Erythroblast (primary cell): ENCODE data around the gene COPS3.
A peak's percentile ranks its signal among the peaks of the same experiment; 100 is the strongest.
"Not testable (repeated sequence)": the region's sequence is repeated elsewhere in the genome, so short reads cannot be mapped to it uniquely, and the experiment has no call there.

ENCODE experiments used
- DNase-seq, 2 experiments: peaks; one replicate each; lab custom pipeline; 2025; lab: John Stamatoyannopoulos, UW
- GATA1 ChIP-seq: IDR thresholded peaks from 2 replicates; pipeline ENCODE4 v1.6.1; 2011; ENCODE audit warnings: low read depth, mild to moderate bottlenecking, control low read depth, low read length, moderate library complexity
- POLR2A ChIP-seq: IDR thresholded peaks from 2 replicates; pipeline ENCODE4 v1.6.1; 2011; ENCODE audit warnings: mild to moderate bottlenecking, low read length

Gene COPS3

DNA sequence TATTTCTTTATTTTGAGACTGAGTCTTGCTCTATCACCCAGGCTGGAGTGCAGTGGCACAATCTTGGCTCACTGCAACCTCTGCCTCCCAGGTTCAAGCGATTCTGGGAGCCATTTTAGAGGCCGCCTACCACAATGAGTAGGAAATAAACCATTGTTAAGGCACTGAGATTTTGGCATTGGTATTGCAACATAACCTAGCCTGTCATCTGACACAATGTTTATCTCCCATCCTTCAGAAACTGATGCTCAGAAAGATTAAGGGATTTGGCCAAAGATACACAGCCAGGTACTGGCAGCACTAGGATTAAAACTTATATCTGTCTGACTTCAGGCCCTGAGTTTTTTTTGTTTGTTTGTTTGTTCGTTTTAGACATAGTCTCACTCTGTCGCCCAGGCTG lies 8.0 kb upstream of the COPS3 start:
- no peak for TF ChIP-seq POLR2A
- no peak for TF ChIP-seq GATA1
- DNase-seq = peak in 1 of 2 experiments; percentile 34

DNA sequence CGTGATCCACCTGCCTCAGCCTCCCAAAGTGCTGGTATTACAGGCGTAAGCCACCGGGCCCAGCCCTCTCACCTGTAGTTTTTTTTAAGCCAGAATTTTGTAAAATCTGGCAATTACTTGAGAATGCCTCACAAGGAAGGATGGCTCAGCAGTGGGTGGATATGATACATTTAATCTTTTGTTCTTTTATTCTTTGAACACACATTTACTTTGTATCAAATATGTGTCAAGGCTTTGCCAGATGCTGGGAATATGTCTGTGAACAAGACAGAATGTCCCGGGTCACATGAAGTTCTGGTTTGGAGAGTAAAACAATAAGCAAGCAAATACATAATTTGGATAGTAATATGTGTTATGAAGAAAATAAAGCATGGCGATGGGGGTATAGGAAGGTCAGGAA lies 4.9 kb upstream of the COPS3 start:
- no peak for DNase-seq
- TF ChIP-seq GATA1 = no peak
- TF ChIP-seq POLR2A = no peak

DNA sequence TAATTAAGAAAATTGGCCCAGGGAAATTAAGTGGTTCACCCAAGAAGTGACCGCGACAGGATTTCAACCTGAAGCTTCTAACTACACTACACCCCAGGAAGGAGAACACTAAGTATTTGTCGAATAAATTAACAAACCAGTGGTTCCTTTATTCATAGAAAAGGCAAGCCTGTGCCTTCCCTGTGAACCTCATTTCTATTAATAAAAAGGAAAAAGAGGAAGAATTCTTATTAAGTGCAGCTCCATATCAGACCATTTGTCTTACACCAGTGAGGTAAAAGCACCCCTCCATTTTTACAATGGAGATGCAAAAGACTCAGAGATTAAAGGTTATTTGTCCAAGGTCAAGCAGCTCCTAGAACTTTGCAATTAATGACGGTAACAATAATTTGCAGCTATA lies 1.7 kb downstream of the COPS3 start:
- TF ChIP-seq GATA1 = no peak
- TF ChIP-seq POLR2A = no peak
- DNase-seq = no peak

DNA sequence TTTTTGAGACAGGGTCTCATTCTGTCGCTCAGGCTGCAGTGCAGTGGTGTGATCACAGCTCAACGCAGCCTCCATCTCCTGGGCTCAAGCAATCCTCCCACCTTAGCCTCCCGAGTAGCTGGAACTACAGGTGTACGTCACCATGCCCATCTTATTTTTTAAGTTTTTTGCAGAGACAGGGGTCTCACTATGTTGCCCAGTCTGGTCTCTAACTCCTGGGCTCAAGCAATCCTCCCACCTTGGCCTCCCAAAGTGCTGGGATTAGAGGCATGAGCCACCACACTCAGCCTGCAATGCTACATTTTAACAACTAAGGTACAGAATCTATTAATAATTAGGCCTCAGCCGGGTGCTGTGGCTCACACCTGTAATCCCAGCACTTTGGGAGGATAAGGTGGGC lies 3.6 kb downstream of the COPS3 start:
- not testable (repeated sequence) for DNase-seq

DNA sequence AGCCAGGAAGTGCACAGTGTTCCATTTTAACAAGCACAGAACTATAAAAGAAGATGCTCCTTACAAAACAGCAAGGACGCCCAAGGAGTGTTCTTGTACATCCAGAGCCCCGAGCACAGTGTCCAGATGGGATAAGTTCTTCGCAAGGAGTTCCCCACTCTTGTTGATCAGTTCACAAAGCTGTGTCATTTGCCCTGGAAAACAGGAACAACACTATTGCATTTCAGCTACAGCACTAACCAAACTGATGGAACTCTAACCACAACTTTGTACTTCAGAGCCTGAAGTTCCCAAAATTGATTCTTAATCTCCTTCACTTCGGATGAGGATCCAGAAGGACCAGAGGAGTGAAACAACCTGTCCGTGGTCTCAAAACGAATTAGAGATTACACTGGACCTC lies 5.1 kb downstream of the COPS3 start:
- DNase-seq = no peak
- TF ChIP-seq GATA1 = no peak
- no peak for TF ChIP-seq POLR2A

DNA sequence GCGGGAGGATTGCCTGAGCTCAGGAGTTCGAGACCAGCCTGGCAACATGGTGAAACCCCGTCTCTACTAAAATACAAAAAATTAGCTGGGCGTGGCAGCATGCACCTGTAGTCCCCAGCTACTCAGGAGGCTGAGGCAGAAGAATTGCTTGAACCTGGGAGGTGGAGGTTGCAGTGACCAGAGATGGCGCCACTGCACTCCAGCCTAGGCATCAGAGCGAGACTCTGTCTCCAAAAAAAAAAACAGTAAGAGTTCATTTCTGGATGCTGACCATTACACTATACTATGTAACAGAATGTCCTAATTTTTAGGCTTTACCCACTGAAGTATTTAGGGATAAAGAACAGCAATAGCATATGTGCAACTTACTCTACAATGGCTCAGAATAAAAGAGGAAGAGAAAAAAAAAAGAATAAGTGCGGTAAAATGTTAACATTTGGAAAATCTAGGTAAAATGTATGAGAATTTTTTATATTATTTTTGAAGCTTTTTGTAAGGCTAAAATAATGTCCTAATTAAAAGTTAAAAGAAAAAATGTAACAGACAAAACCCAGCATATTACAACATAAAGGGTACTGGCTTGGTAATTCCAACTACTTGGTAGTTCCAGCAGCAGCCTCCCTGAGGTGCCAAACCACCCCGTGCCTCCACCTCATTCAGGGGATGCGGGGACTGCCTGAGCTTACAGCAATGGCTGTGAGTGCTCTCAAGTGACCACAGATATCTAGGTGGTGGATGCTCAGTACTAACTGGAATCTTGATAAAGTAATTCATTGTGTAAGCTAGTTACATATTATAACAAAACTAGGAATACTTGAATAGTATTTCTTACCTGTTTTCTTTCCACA lies 10.9 kb downstream of the COPS3 start:
- DNase-seq = peak; percentile 40 to 50
- TF ChIP-seq POLR2A = no peak
- no peak for TF ChIP-seq GATA1

DNA sequence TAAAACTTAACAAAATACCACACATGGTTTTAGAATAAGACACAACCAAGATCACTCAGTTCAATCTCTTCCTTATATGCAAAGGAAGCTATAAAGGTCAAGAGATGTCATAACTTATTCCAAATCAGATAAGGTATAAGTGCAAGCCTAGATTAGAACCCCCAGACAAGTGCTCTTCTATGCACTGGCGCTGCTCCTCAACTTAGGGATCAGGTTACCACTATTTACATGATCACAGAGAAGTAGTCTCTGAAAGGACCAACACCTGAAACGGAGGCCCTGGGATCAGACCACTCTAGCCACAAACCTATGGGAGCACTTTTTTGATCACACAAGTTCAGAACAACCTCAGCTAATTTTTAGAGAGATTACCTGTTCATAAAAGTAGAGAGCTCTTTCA lies 16.6 kb downstream of the COPS3 start:
- TF ChIP-seq POLR2A (no peak), GATA1 (no peak)

DNA sequence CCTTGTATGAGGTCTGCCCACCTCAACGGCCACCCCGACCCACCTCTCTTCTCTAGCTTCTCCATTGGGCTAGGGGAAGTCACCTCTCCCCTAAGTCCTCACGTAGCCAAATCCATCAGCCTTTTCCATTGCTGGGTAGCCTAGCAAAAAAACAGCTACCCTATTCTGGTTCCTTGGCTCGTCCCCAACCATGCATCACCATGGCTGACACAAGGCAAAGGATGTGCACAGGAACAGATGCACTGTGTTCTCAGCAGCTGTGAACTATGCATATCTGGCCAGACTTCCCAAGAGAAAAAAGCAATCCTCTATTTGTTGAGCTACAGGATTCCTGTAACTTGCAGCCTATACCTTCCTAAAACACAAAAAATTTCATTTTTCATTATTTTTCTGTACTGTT lies 22.0 kb downstream of the COPS3 start:
- no peak for DNase-seq
- TF ChIP-seq POLR2A (no peak), GATA1 (no peak)

More for the DNA sequence above, 16.6 kb downstream of the COPS3 start:
- DNase-seq = peak in 1 of 2 experiments; percentile 19

DNA sequence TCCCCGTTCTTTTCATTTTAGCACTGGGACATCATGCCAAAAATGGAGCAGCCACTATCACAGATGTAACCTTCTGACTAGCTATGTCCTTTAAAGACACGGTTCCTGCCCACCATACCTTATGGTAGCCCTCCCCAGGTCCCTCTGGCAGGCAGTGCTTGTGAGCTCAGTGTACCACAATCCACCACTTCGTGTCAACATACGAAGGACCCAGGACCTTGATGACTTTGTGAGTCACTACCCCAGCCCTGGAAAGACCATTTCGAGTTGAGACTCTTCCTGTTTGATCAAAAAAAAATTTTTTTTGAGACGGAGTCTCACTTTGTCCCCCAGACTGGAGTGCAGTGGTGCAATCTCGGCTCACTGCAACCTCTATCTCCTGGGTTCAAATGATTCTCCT lies 23.0 kb downstream of the COPS3 start:
- no peak for TF ChIP-seq GATA1
- no peak for TF ChIP-seq POLR2A

DNA sequence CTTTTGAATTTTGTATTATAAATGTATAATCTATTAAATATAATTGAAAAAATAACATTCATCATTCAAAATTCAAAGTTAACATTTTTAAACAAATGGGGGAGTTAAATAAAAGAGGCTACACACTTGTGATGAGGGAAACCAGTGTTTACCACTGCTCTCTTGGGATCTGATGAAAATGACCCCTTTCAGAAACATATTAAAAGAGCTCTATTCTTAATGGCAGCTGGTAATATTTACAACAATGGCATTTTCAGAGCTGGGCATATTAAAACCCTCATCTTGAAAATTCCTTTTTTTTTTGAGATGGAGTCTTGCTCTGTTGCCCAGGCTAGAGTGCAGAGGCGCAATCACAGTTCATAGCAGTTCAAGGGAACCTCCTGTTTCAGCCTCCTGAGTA lies 24.7 kb downstream of the COPS3 start:
- no peak for TF ChIP-seq GATA1
- no peak for TF ChIP-seq POLR2A

More for the DNA sequence above, 23.0 kb downstream of the COPS3 start:
- no peak for DNase-seq

DNA sequence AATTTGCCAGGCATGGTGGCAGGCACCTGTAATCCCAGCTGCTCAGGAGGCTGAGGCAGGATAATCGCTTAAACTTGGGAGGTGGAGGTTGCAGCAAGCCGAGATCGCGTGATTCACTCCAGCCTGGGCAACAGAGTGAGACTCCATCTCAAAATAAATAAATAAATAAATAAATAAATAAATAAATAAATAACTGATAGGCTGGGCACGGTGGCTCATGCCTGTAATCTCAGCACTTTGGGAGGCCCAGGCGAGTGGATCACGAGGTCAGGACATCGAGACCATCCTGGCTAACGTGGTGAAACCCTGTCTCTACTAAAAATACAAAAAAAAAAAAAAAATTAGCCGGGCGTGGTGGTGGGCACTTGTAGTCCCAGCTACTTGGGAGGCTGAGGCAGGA lies 25.4 kb downstream of the COPS3 start:
- DNase-seq = not testable (repeated sequence)

More for the DNA sequence above, 24.7 kb downstream of the COPS3 start:
- DNase-seq = no peak

DNA sequence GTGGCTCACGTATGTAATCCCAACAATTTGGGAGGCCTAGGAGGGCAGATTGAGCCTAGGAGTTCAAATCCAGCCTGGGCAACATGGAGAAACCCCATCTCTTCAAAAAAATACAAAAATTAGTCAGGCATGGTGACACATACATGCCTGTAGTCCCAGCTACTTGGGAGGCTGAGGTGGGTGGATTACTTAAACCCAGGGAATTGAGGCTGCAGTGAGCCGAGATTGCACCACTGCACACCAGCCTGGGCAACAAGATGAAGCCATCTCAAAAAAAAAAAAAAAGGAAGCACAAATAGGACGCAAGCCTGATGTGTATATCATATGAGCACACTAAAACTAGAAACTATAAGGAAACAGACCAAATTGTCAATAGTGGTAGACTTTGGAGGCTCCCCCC lies 27.0 kb downstream of the COPS3 start:
- DNase-seq = peak in 1 of 2 experiments; percentile 22
- TF ChIP-seq POLR2A (no peak), GATA1 (no peak)

DNA sequence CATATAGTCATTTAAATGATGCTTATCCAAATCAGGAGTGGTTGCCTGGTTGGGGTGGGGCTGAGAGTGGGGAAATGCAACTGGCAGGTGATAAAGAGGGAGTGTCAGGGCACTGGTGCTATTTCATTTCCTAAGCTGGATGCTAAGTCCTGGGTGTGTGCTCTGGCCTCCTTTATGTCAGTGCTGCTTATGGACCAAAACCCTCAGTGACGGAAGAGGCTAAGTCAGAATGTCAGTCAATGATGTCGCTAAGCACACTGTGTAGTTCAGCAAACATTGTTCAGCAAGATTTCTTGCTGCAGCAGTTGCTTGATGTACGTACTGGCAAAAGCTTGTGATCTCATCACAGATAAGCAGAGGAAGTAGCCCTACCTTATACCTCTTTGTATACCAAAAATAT lies 27.6 kb downstream of the COPS3 start:
- TF ChIP-seq POLR2A = no peak

DNA sequence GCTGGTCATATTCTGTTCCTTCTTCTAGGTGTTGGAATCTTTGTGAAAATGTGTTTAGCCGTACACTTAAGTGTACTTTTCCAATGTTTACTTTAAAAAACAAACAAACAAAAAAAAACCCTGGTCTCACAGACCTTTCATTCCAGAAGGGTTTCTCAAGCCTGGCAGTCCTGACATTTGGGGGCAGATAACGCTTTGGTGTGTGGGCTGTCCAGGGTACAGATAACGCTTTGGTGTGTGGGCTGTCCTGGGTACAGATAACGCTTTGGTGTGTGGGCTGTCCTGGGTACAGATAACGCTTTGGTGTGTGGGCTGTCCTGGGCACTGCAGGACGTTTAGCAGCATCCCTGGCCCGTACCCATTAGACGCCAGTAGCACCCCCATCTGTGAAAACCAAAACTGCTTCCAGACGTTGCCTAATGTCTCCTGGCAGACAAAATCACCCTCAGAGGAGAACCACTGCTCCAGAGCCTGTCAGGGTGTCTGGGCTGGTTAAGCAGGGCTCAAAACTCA lies 28.8 kb downstream of the COPS3 start:
- peak; percentile 99 for TF ChIP-seq GATA1
- peak; percentile 54 for TF ChIP-seq POLR2A
- peak; percentile 87 to 96 for DNase-seq

More for the DNA sequence above, 27.6 kb downstream of the COPS3 start:
- DNase-seq = peak; percentile 70 to 76

DNA sequence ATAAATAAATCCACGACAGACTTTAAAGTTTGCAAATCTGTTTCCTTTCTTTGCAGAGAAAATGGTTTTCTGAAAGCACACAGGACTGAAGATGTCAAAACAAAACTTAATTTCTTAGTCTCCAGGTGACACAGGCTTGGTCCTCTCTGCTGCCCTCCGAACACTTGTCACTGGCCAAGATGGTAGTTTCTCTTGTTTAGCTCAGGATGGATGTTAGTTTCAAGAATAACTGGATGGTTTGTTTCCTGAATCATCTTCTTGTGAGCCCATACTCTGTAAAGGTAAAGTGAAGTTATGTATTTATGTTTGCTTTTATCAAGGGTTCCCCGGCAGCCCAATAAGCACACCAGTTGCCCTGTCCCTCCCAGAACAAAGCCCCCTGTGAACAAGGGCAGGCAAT lies 34.2 kb downstream of the COPS3 start:
- no peak for DNase-seq
- TF ChIP-seq POLR2A (no peak), GATA1 (no peak)
